GM21717 (cell line): ENCODE data around the gene ATG5.

Experiments used
- ATAC-seq: cut with Tn5 transposase; IDR thresholded peaks from one replicate; pipeline ENCODE4 v1.9.1; 2021; ENCODE audit warnings: mild to moderate bottlenecking, moderate library complexity; ENCODE audit not compliant: unreplicated experiment

Gene ATG5

GRCh38 chr6:106134906-106135634 is 190.5 kb downstream of the ATG5 start:
- ATAC-seq: no peak
